ENCODE measurements around the gene HOXD1.

- TF ChIP-seq, protein P1, sequence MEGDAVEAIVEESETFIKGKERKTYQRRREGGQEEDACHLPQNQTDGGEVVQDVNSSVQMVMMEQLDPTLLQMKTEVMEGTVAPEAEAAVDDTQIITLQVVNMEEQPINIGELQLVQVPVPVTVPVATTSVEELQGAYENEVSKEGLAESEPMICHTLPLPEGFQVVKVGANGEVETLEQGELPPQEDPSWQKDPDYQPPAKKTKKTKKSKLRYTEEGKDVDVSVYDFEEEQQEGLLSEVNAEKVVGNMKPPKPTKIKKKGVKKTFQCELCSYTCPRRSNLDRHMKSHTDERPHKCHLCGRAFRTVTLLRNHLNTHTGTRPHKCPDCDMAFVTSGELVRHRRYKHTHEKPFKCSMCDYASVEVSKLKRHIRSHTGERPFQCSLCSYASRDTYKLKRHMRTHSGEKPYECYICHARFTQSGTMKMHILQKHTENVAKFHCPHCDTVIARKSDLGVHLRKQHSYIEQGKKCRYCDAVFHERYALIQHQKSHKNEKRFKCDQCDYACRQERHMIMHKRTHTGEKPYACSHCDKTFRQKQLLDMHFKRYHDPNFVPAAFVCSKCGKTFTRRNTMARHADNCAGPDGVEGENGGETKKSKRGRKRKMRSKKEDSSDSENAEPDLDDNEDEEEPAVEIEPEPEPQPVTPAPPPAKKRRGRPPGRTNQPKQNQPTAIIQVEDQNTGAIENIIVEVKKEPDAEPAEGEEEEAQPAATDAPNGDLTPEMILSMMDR (IDR thresholded peaks at IDR 0.05): no peak
- TF ChIP-seq POLR2A (IDR thresholded peaks at IDR 0.05): no peak
Observed at GRCh38 chr2:176182671-176183070, 5.8 kb upstream of the HOXD1 start.
